ENCODE results near the gene RTN4IP1.

DNA sequence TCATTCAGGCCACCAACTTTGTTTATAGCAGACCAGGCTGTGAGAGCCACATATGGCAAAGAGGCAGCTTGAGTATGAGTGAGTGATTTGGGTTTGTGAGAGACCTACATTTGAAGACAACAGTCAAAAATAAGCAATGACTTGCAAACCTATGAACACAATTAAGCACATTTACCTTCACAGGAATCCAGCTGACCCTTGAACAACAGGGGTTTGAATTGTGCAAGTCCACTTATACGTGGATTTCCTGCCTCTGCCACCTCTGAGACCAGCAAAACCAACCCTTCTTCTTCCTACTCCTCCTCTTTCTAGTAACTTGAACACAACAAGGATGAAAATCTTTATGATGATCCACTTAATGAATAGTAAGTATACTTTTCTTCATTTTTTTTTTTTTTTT lies 10.1 kb downstream of the RTN4IP1 start:
- TF ChIP-seq, protein P1, sequence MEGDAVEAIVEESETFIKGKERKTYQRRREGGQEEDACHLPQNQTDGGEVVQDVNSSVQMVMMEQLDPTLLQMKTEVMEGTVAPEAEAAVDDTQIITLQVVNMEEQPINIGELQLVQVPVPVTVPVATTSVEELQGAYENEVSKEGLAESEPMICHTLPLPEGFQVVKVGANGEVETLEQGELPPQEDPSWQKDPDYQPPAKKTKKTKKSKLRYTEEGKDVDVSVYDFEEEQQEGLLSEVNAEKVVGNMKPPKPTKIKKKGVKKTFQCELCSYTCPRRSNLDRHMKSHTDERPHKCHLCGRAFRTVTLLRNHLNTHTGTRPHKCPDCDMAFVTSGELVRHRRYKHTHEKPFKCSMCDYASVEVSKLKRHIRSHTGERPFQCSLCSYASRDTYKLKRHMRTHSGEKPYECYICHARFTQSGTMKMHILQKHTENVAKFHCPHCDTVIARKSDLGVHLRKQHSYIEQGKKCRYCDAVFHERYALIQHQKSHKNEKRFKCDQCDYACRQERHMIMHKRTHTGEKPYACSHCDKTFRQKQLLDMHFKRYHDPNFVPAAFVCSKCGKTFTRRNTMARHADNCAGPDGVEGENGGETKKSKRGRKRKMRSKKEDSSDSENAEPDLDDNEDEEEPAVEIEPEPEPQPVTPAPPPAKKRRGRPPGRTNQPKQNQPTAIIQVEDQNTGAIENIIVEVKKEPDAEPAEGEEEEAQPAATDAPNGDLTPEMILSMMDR (IDR thresholded peaks at IDR 0.05), result no peak
- TF ChIP-seq POLR2A (IDR thresholded peaks at IDR 0.05), result no peak

Data from transverse colon (tissue), 3 donors.